Colonic mucosa (tissue), 4 donors: ENCODE data around the gene GNAL. TPM values are rescaled to one million over a fixed set of nuclear protein-coding genes. Genes with fewer than 3 reads are reported as not detected.
A peak's percentile ranks its signal among the peaks of the same experiment; 100 is the strongest.

Experiments
- DNase-seq: peaks from one replicate; pipeline ENCODE4 v3.0.0-alpha.2; 2020
- H3K27ac ChIP-seq: fragments of 200-600 bp; one replicate; pipeline ENCODE4 v1.8.0; 2021
- H3K27me3 ChIP-seq: fragments of 200-600 bp; one replicate; pipeline ENCODE4 v1.8.0; 2021
- H3K36me3 ChIP-seq: fragments of 200-600 bp; one replicate; pipeline ENCODE4 v1.8.0; 2021
- H3K4me1 ChIP-seq: fragments of 200-600 bp; one replicate; pipeline ENCODE4 v1.8.0; 2021; ENCODE audit warnings: mild to moderate bottlenecking
- H3K4me3 ChIP-seq: fragments of 200-600 bp; one replicate; pipeline ENCODE4 v1.8.0; 2021
- H3K9ac ChIP-seq, 2 donors: one replicate each; pipeline ENCODE4 v1.7.0; 2013; ENCODE audit warnings: control low read depth in 2 of 2, low read depth in 2 of 2, low read length in 2 of 2
- H3K9me3 ChIP-seq: fragments of 200-600 bp; one replicate; pipeline ENCODE4 v1.8.0; 2021
- CTCF ChIP-seq: fragments of 200-600 bp; IDR thresholded peaks from one replicate; pipeline ENCODE4 v1.8.0; 2022; ENCODE audit warnings: antibody characterized with exemption, mild to moderate bottlenecking
- intact Hi-C: fragments of 100-400 bp; cut with DNase I; formaldehyde crosslinking; loops from one replicate; pipeline ENCODE4 v1.14.1; 2022
- total RNA-seq, 2 donors: library from RNA; stranded (reverse); fragmentation: NEBNext Ultra II Directional in 1 of 2; extraction: Animal tissue kit (Norgen Biotek cat#: 25700) in 1 of 2; gene quantifications; one replicate each; pipeline ENCODE4 v1.2.1, GENCODE V29; 2021
- donor health status: healthy.
- donor health status: DM: no; HTN: no; CAD: no.
- donor health status: DM: no; HTN: no; CAD: no.

Gene GNAL
- total RNA-seq, 2 donors from 2014 or later, result 2.0 to 2.6 TPM

- no peak for TF ChIP-seq CTCF
- DNase-seq, result peak; percentile 80
- Histone ChIP-seq H3K9me3 (no peaks in the 10 kb centered on the region), H3K27me3 (no peaks in the 10 kb centered on the region), H3K27ac (peak overlapping the region; percentile 81), H3K36me3 (no peaks in the 10 kb centered on the region), H3K4me1 (peaks cover 13% of the 10 kb centered on the region), H3K9ac (peak overlapping the region in 1 of 2 donors; percentile 70), H3K4me3 (no peak overlapping the region)
- intact Hi-C loops, result loop anchor here (10.0 kb wide), 1 partner anchor 47 kb away; the partner anchor contains the start of gene MPPE1
These were observed 168.3 kb downstream of the GNAL start for GRCh38 chr18:11857177-11857887.

GRCh38 chr18:11859282-11859830, 170.3 kb downstream of the GNAL start:
- Histone ChIP-seq H3K9me3 (no peaks in the 10 kb centered on the region), H3K27ac (no peak overlapping the region), H3K27me3 (no peaks in the 10 kb centered on the region), H3K4me3 (no peak overlapping the region), H3K36me3 (no peaks in the 10 kb centered on the region), H3K4me1 (no peaks in the 10 kb centered on the region), H3K9ac (no peak overlapping the region)
- intact Hi-C loops, result loop anchor here (10.0 kb wide), 1 partner anchor 45 kb away; the partner anchor contains the start of gene MPPE1
- TF ChIP-seq CTCF, result no peak
- no peak for DNase-seq

- DNase-seq, result peak; percentile 45
- Histone ChIP-seq H3K27ac (no peak overlapping the region), H3K27me3 (no peaks in the 10 kb centered on the region), H3K4me3 (no peak overlapping the region), H3K9me3 (no peaks in the 10 kb centered on the region), H3K9ac (no peak overlapping the region), H3K36me3 (no peaks in the 10 kb centered on the region), H3K4me1 (no peaks in the 10 kb centered on the region)
- intact Hi-C loops, result loop anchor here (10.0 kb wide), 1 partner anchor 45 kb away; the partner anchor contains the start of gene MPPE1
- no peak for TF ChIP-seq CTCF
These were observed 170.9 kb downstream of the GNAL start for GRCh38 chr18:11859903-11860407.

GRCh38 chr18:11860594-11861450, 171.8 kb downstream of the GNAL start:
- no peak overlapping the region for H3K27ac ChIP-seq
- no peak for DNase-seq

More at GRCh38 chr18:11860594-11861450, 171.8 kb downstream of the GNAL start:
- H3K9ac ChIP-seq, result no peak overlapping the region
- no peak for TF ChIP-seq CTCF
- intact Hi-C loops, result no loop called here
- no peaks in the 10 kb centered on the region for H3K9me3 ChIP-seq
- no peak overlapping the region for H3K4me3 ChIP-seq
- H3K27me3 ChIP-seq, result no peaks in the 10 kb centered on the region
- H3K4me1 ChIP-seq, result no peaks in the 10 kb centered on the region
- no peaks in the 10 kb centered on the region for H3K36me3 ChIP-seq
